Iris pigment epithelial cell (primary cell): Measurements from ENCODE around the gene MEI4.
"Not testable (repeated sequence)": the region's sequence is repeated elsewhere in the genome, so short reads cannot be mapped to it uniquely, and the experiment has no call there.

Experiments used
- DNase-seq: peaks from one replicate; pipeline ENCODE4 v3.0.0-alpha.2; 2011; ENCODE audit warnings: low read depth

MEI4 gene

GRCh38 chr6:77683515-77683914 lies 30.7 kb downstream of the MEI4 start:
- no peak for DNase-seq

- DNase-seq, result no peak
Measured at GRCh38 chr6:77686931-77687330, 34.1 kb downstream of the MEI4 start.

GRCh38 chr6:77688649-77689048 lies 35.8 kb downstream of the MEI4 start:
- no peak for DNase-seq

DNA sequence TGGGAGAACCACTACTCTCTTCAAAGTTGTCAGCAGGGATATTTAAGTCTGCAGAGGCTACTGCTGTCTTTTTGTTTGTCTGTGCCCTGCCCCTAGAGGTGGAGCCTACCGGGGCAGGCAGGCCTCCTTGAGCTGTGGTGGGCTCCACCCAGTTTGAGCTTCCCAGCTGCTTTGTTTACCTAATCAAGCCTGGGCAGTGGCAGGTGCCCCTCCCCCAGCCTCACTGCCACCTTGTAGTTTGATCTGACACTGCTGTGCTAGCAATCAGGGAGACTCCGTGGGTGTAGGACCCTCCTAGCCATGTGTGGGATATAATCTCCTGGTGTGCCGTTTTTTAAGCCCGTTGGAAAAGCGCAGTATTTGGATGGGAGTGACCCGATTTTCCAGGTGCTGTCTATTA lies 47.3 kb downstream of the MEI4 start:
- DNase-seq, result not testable (repeated sequence)

DNA sequence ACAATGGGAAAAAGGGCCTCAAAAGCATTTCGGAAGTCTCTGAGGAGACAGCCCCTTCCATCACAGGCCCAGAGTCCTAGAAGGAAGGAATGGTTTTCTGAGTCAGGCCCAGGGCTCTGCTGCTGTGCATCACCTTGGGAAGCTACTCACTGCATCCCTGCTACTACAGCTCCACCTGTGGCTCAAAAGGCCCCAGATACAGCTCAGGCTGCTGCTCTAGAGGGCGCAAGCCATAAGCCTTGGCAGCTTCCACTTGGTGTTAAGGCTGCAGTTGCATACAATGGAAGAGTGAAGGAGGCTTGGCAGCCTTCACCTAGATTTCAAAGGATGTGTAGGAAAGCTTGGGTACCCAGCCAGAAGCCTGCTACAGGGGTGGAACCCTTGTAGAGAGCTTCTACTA lies 54.8 kb downstream of the MEI4 start:
- DNase-seq, result no peak

DNA sequence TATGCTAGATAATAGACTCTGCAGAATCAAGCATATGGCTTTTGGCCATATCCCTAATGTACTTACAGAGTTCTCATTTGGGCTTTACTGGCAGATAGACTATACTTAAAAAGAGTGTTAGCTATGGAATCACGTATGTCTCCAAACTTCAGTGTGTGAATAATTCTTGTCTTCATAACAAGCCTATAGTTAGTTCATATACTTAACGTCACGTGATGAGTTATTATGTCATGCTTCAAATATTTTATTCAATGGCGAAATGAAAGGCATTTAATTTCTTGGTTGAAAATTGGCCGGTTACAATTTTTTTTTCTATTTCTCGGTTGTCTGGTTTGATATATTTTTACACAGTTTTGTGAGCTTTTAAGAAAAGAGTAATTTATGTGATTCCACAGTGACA lies 62.7 kb downstream of the MEI4 start:
- DNase-seq, result no peak

DNA sequence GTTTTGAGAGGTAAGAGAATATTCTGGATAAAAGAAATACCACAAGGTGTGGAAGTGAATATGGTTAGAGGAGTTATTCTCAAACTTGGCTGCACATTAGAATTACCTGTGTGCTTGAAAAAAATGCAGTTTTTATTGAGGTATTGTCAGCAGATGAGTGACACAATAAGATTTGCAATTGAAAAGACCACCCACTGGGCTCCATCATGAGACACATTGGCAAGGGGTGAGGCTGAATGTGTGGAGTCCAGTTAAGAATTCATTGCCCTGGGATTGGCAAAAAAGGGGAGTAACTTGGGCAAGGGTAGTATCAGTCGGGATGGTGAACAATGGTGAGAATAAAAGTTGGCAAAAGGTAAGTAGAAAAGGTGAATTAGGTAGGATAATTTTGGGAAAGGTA lies 63.5 kb downstream of the MEI4 start:
- DNase-seq, result no peak

DNA sequence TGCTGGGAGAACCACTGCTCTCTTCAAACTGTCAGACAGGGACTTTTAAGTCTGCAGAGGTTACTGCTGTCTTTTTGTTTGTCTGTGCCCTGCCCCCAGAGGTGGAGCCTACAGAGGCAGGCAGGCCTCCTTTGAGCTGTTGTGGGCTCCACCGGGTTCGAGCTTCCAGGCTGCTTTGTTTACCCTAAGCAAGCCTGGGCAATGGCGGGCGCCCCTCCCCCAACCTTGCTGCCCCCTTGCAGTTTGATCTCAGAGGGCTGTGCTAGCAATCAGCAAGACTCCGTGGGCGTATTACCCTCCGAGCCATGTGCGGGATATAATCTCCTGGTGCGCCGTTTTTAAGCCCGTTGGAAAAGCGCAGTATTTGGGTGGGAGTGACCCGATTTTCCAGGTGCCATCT lies 83.2 kb downstream of the MEI4 start:
- DNase-seq, result not testable (repeated sequence)

DNA sequence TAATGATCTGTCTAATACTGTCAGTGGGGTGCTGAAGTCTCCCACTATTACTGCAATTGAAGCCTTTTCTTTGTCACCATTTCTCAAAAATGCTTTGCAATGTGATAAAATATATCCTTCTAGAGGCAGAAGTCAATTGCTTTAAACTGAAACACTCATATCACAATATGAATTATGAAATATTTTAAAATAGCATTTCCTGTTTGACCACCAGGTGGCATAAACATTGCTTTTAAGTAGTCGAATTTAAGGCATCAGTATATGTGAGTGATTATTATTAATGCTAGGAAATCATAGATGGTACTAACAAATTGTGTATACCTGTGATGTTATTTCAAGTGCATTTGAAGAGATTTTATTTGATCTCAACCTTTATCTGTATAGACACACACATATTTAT lies 87.5 kb downstream of the MEI4 start:
- DNase-seq, result peak; percentile 35

- not testable (repeated sequence) for DNase-seq
Measured at GRCh38 chr6:77752156-77752555, 99.3 kb downstream of the MEI4 start.

DNA sequence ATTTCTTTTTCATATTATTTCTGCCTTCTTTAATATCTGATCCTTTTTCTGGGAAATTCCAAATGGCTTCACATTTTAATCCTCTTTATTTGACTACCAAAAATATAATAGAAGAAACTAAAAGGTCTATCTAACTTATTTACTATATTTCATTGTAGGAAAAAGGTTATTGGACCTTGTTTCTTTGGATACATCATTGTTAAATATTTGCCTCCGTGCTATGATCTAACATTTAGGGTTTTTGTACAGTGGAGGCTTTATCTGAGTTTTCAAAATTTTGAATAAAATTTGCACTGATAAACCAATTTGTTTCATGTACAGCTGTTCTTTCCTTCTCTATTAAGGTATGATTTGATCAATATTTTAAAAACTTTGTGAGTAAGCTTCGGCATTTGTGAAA lies 109.5 kb downstream of the MEI4 start:
- DNase-seq, result no peak

GRCh38 chr6:77763124-77763523 lies 110.3 kb downstream of the MEI4 start:
- DNase-seq, result no peak

DNA sequence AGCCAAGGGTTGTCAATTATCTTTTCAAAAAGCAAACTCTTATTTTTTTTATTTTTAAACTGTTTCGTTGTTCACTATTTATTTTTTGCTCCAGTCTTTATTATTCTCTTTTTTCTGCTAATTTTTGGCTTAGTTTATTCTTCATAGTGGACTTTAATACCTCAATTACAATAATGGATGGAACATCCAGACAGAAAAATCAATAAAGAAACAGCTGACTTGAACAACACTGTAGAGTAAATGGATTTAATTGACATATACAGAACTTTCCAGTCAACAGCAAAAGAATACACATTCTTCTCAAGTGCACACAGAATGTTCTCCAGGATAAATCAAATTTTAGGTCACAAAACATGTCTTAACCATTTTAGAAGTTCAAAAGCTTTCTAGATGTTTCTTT lies 111.5 kb downstream of the MEI4 start:
- DNase-seq, result no peak

DNA sequence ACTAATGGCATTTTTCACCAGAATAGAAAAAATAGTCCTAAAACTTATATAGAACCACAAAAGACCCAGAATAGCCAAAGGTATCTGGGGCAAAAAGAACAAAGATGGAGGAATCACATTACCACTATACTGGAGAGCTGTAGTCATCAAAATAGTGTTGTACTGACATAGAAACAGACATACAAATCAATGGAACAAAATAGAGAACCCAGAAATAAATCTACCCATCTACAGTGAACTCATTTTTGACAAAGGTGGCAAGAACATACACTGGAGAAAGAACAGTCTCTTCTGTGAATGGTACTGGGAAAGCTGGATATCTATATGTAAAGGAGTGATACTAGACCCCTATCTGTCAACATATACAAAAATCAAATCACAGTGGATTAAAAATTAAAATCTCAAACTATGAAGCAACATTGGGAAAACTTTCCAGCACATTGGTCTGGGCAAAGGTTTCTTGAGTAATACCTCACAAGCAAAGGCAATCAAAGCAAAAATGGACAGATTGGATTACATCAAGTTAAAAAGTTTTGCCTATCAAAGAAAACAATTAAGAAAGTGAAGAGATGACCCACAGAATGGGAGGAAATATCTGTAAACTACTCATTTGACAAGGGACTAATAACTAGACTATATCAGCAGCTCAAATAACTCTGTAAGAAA lies 120.5 kb downstream of the MEI4 start:
- no peak for DNase-seq

DNA sequence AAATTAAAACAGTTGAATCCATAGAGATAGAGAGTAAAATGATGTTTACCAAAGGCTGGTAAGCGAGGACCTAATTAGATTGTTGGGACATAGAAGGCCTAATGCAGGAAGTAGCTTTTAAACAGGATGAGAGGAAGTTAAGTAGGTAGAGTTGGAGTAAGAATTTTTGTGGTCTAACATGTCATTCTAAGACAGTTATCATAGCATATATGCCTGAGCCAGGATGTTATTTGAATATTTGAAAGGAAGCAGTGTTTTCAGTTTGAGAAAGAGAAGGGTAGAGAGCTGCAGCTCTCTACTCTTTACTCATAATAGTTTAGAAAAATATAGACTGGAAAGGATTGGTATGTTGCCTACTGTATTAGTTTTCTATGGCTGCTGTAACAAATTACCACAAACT lies 121.6 kb downstream of the MEI4 start:
- no peak for DNase-seq

GRCh38 chr6:77776441-77776840 lies 123.6 kb downstream of the MEI4 start:
- no peak for DNase-seq

DNA sequence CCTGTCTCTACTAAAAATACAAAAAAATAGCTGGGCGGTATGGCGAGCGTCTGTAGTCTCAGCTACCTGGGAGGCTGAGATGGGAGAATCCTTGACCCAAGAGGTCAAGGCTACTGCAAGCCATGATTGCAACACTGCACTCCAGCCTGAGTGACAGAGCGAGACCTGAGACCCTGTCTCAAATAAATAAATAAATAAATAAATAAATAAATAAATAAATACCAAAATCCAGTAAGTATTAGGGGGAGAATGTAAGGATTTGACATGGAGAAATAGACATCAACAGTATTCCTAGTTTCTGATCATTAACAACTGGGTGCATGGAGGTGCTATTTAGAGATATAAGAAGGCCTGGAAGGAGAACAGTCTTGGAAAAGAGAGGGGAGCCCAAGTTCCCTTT lies 125.7 kb downstream of the MEI4 start:
- DNase-seq, result no peak

- DNase-seq, result no peak
Measured at GRCh38 chr6:77786935-77787629, 134.2 kb downstream of the MEI4 start.

- DNase-seq, result no peak
Measured at GRCh38 chr6:77796824-77797809, 144.3 kb downstream of the MEI4 start.

DNA sequence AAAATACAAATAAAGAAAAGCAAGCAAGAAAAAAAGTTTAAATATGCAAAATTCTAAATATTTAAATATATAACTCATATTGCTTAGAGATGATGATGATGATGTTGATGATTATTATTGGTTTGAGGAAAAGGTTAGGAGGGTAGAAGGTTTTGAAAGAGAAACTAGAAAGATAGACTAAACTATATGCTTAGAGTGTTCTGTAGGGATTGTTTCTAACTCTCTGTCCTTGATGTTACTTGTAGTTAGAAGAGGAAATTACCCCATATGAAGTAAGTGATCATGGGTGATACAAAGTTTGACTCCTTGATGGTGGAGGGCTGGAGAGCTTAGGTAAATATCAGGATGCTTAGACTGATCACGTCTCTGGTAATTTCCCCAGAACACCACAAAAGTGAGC lies 159.5 kb downstream of the MEI4 start:
- no peak for DNase-seq

DNA sequence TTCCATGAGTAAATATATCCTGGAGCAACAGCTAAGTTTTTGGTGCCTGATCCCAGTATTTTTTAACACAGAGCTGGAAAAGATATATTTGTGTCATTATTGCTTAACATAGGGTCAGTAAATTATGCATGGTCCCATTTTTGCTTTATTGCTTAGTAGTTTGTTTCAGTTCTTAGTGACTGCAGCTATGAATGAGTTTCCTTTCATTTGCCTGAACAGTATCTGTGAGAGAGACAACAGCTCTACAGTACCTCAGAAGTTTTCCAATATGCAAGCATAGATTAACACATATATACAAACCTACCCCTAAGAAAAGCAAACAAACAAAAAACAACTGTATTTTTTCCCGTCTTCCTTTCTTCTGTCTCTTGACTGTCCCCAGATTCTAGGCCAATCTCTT lies 160.3 kb downstream of the MEI4 start:
- DNase-seq, result no peak

GRCh38 chr6:77814119-77814518 lies 161.3 kb downstream of the MEI4 start:
- DNase-seq, result no peak

GRCh38 chr6:77815531-77815930 lies 162.7 kb downstream of the MEI4 start:
- DNase-seq, result no peak
